Testis (tissue), 2 donors: ENCODE results near the gene ANKRD11.

Experiments used
- CTCF ChIP-seq, 3 experiments: fragments of 450-650 bp in 2 of 3; fragments of 200-600 bp in 1 of 3; sonication (generic) in 1 of 3; IDR thresholded peaks; one replicate each; pipeline ENCODE4 v1.5.1; 2016 to 2019; ENCODE audit warnings: antibody characterized with exemption in 3 of 3, mild to moderate bottlenecking in 2 of 3, moderate library complexity in 1 of 3
- POLR2A ChIP-seq: fragments of 450-650 bp; IDR thresholded peaks from one replicate; pipeline ENCODE4 v1.6.1; 2017; ENCODE audit warnings: antibody characterized with exemption, mild to moderate bottlenecking, moderate library complexity

- TF ChIP-seq POLR2A (no peak), CTCF (IDR thresholded peaks at IDR 0.05) (no peak)
Measured at GRCh38 chr16:89232107-89232506, 258.3 kb downstream of the ANKRD11 start.
